ENCODE data around the gene KRT37.

DNA sequence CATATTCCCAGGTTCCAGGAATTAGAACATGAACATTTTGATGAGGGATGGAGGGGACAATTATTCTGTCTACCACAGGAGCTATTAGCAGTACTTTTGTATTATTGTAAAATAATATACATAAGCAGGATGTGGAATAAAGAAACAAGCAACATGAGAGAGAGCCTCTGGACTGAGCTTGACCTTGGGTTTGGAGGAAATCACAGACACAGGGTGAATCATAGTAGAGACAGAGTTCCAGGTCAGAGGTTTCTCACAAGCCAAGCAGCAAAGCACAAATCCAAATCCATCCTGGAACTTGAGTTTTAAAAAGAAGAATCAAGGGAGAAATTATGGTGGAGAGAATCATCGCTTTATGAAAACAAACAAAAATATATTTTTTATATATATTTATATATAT, 32.1 kb downstream of the KRT37 start:
- no peak for TF ChIP-seq ZC3H13 (CRISPR knock-in tag; IDR thresholded peaks at IDR 0.05)
- TF ChIP-seq POLR2AphosphoS5 (IDR thresholded peaks at IDR 0.05; ENCODE audit: low read depth, low read length) = no peak
- TF ChIP-seq, protein P1, sequence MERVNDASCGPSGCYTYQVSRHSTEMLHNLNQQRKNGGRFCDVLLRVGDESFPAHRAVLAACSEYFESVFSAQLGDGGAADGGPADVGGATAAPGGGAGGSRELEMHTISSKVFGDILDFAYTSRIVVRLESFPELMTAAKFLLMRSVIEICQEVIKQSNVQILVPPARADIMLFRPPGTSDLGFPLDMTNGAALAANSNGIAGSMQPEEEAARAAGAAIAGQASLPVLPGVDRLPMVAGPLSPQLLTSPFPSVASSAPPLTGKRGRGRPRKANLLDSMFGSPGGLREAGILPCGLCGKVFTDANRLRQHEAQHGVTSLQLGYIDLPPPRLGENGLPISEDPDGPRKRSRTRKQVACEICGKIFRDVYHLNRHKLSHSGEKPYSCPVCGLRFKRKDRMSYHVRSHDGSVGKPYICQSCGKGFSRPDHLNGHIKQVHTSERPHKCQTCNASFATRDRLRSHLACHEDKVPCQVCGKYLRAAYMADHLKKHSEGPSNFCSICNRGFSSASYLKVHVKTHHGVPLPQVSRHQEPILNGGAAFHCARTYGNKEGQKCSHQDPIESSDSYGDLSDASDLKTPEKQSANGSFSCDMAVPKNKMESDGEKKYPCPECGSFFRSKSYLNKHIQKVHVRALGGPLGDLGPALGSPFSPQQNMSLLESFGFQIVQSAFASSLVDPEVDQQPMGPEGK (CRISPR knock-in tag; IDR thresholded peaks at IDR 0.05) = no peak
- no peak for TF ChIP-seq YY1 (IDR thresholded peaks at IDR 0.05; ENCODE audit: insufficient read depth, insufficient replicate concordance, low read depth, low read length)
- no peak for TF ChIP-seq NR3C1 (CRISPR knock-in tag; IDR thresholded peaks at IDR 0.05)
- TF ChIP-seq POLR2A (IDR thresholded peaks at IDR 0.05; ENCODE audit: insufficient read depth in 1 of 2, low read depth in 2 of 2, low read length in 2 of 2) = no peak
- no peak for TF ChIP-seq PHF8 (CRISPR knock-in tag; IDR thresholded peaks at IDR 0.05)
- TF ChIP-seq NCOA1 (CRISPR knock-in tag; IDR thresholded peaks at IDR 0.05) = no peak
- TF ChIP-seq, protein P2, sequence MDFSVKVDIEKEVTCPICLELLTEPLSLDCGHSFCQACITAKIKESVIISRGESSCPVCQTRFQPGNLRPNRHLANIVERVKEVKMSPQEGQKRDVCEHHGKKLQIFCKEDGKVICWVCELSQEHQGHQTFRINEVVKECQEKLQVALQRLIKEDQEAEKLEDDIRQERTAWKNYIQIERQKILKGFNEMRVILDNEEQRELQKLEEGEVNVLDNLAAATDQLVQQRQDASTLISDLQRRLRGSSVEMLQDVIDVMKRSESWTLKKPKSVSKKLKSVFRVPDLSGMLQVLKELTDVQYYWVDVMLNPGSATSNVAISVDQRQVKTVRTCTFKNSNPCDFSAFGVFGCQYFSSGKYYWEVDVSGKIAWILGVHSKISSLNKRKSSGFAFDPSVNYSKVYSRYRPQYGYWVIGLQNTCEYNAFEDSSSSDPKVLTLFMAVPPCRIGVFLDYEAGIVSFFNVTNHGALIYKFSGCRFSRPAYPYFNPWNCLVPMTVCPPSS (IDR thresholded peaks at IDR 0.05) = no peak
- TF ChIP-seq SOX6 (IDR thresholded peaks at IDR 0.05) = no peak
- TF ChIP-seq SOX6 (CRISPR knock-in tag; IDR thresholded peaks at IDR 0.05) = no peak

Data from HepG2 (cell line).